Fibroblast of skin of scalp (primary cell): Measurements from ENCODE around the gene ZNF831.

Experiments used
- DNase-seq: peaks from one replicate; pipeline ENCODE4 v3.0.0-alpha.2; 2013

The ZNF831 gene

GRCh38 chr20:59217173-59217572, 53.6 kb downstream of the ZNF831 start:
- no peak for DNase-seq

GRCh38 chr20:59217794-59218280, 54.2 kb downstream of the ZNF831 start:
- no peak for DNase-seq

- DNase-seq = no peak
Measured at GRCh38 chr20:59219211-59219610, 55.6 kb downstream of the ZNF831 start.

GRCh38 chr20:59220161-59220560, 56.5 kb downstream of the ZNF831 start:
- DNase-seq = no peak

- DNase-seq = no peak
Measured at GRCh38 chr20:59221049-59221706, 57.6 kb downstream of the ZNF831 start.

GRCh38 chr20:59221707-59222252, 58.2 kb downstream of the ZNF831 start:
- DNase-seq = no peak

GRCh38 chr20:59222253-59223181, 58.9 kb downstream of the ZNF831 start:
- DNase-seq = peak; percentile 76

- no peak for DNase-seq
Measured at GRCh38 chr20:59223182-59223601, 59.6 kb downstream of the ZNF831 start.

GRCh38 chr20:59223750-59224149, 60.1 kb downstream of the ZNF831 start:
- DNase-seq = no peak

- DNase-seq = no peak
Measured at GRCh38 chr20:59224236-59224635, 60.6 kb downstream of the ZNF831 start.

- no peak for DNase-seq
Measured at GRCh38 chr20:59230385-59230784, 66.8 kb downstream of the ZNF831 start.

GRCh38 chr20:59231124-59231804, 67.6 kb downstream of the ZNF831 start:
- DNase-seq = no peak

GRCh38 chr20:59232618-59233017, 69.0 kb downstream of the ZNF831 start:
- DNase-seq = peak; percentile 18

- no peak for DNase-seq
Measured at GRCh38 chr20:59235226-59235625, 71.6 kb downstream of the ZNF831 start.

GRCh38 chr20:59240006-59240405, 76.4 kb downstream of the ZNF831 start:
- DNase-seq = no peak

- peak; percentile 24 for DNase-seq
Measured at GRCh38 chr20:59242714-59243626, 79.3 kb downstream of the ZNF831 start.

- DNase-seq = no peak
Measured at GRCh38 chr20:59246691-59247400, 83.2 kb downstream of the ZNF831 start.

- DNase-seq = peak; percentile 20
Measured at GRCh38 chr20:59247731-59248684, 84.4 kb downstream of the ZNF831 start.

- no peak for DNase-seq
Measured at GRCh38 chr20:59250293-59250692, 86.7 kb downstream of the ZNF831 start.

- DNase-seq = no peak
Measured at GRCh38 chr20:59253325-59253724, 89.7 kb downstream of the ZNF831 start.
